GM21737 (cell line): ENCODE results near the gene OR10J4.
"Not testable (repeated sequence)": the region's sequence is repeated elsewhere in the genome, so short reads cannot be mapped to it uniquely, and the experiment has no call there.

Experiments used
- ATAC-seq: cut with Tn5 transposase; IDR thresholded peaks from one replicate; pipeline ENCODE4 v1.9.1; 2021; ENCODE audit warnings: mild to moderate bottlenecking, moderate library complexity; ENCODE audit not compliant: unreplicated experiment

The OR10J4 gene

DNA sequence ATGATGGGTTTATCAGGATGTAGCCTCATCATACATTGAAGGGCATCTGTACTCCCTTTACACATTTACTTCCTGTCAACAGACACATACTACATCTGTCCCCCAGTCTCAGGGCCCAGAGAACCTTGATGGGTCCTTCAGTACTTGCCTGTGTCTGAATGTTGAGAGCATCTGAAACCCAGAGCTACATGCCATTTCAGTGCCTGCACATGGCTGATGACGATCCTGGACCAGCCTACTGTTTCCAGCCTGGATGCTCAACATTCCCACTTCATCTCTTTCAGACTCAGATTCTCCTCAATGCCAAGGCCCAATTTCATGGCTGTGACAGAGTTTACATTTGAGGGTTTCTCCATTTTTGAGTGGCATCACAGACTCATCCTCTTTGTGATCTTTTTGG is at the start of gene OR10J4:
OR10J4 (plus strand) TSS at position 301 of the 400 bp plus-strand sequence.
- ATAC-seq: no peak

- ATAC-seq: no peak
These were observed 25.2 kb upstream of the OR10J4 start for GRCh38 chr1:159406821-159407220.

DNA sequence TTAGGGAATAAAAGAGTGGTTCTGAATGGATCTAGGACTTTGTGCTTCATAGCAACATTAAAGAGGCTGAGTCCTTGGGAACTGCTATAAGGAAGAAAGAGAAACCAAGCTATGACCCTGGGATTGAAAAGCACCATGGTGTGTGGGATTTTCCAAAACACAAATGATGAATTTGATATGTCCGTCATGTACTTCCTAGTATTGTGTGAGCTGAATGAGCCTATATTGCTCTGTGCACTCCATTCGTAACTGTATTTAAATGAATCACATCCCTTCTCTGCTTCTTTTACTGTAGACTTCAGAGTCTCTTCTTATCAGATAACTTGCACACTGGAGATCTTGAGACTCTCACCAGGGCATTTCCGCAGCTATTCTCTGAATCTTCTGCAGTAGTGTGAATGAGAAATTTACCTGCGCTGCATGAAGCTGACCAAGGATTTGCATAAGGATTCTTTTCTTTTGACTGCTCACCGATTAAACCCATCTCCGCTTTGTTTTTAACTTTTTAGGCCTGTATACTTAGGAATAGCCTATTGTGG is 23.1 kb upstream of the OR10J4 start:
- ATAC-seq: no peak

DNA sequence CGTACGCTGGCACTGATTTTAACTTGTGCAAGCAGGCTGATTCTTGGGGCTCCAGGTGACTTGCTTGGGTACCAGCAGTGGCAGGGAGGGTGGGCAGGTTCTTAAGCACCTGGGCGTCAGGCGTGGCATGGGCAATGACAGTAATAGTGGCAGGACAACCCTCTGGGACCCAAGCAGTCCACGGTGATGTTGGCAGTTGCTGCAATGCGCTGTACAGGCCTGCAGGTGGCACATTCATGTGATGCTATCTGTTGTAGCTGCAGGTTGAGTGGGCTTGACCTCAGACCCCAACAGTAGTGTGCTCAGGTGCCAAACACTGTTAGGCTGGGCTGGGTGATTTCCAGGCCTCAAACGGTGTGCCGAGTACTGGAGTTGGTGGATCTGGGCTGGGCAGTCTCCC is 10.2 kb upstream of the OR10J4 start:
- no peak for ATAC-seq

GRCh38 chr1:159428536-159428935 is 3.5 kb upstream of the OR10J4 start:
- no peak for ATAC-seq

GRCh38 chr1:159429074-159429861 is 2.7 kb upstream of the OR10J4 start:
- no peak for ATAC-seq

GRCh38 chr1:159430985-159431384 is 1.0 kb upstream of the OR10J4 start:
- ATAC-seq: no peak

- no peak for ATAC-seq
These were observed 4.5 kb downstream of the OR10J4 start for GRCh38 chr1:159436469-159436868.

GRCh38 chr1:159439422-159439821 is 7.4 kb downstream of the OR10J4 start, which contains the start of gene OR10J1:
Gene OR10J1, plus strand, starts transcription at chr1:159439722. Its CDS starts 70 bp downstream, at chr1:159439792.
- no peak for ATAC-seq

- ATAC-seq: no peak
These were observed 9.4 kb downstream of the OR10J4 start for GRCh38 chr1:159441360-159441759.

DNA sequence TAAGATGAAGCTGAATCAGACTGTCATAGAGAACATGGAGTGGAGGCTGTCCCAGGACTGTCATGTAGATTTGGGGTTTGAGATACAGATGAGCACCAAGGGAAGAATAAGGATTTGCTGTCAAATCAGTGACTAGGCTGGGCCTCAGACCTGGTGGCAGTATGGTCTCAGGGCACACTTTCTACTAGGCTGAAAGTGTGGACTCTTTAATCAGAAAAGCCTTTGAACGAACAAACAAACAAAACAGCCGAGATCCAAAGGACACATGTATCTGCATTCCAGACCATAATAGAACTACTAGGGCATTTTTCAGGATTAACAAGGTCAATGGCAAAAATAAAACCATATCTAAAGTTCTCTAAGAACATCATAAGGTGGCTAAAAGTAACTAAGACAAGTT is 10.4 kb downstream of the OR10J4 start:
- ATAC-seq: no peak

DNA sequence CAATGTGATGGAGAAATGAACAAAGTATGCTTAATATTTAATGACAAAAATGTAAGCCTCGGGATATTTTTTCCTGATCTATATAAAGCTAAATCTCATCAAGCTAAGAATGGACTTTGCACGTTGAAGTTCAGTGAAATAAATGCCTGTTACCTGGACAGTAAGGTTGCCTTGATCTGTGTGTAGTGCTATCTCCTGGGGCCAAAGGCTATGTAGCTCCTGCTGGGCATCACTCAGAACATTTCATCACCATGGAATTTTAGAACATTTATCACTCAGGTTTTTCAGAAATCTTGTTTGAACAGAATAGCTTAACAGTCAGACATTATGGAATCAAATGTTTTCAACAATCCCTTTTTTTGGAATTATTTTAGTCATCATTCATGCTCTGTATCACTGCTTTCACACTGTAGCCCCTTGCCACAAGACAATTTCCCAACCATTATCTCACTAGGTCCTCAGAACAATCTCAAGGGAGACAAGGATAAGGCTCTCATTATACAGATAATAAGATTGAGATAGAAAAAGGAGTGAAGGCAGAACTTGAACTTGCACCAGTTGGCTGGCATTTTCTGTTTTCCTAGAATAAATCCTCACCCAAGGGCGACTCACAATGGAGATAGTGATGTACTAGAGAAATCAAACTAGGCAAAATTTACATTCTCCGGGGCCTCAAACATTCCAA is 11.2 kb downstream of the OR10J4 start:
- ATAC-seq: no peak

GRCh38 chr1:159444511-159444910 is 12.5 kb downstream of the OR10J4 start:
- no peak for ATAC-seq

DNA sequence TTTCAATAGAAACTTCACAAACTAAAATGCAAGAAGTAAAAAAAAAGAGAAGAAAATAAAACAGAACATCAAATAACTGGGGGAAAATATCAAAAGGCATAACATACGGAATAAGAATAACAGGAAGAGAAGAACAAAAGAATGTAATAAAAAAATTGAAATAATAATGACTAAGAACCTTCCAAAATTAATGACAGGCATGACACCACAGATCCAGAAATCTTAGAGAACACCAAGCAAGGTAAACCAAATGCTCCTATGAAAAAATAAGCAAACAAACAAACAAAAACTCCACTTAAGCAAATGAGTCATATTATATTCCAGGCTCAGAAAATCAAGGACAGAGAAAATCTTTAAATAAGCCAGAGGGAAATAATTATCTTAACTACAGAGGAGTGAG is 16.2 kb downstream of the OR10J4 start:
- ATAC-seq: no peak

DNA sequence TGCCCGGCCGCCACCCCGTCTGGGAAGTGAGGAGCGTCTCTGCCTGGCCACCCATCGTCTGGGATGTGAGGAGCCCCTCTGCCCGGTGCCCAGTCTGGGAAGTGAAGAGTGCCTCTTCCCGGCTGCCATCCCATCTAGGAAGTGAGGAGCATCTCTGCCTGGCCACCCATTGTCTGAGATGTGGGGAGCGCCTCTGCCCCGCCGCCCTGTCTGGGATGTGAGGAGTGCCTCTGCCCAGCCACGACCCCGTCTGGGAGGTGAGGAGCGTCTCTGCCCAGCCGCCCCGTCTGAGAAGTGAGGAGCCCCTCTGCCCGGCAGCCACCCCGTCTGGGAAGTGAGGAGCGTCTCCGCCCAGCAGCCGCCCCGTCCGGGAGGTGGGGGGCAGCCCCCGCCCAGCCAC is 17.6 kb downstream of the OR10J4 start:
- not testable (repeated sequence) for ATAC-seq

GRCh38 chr1:159459551-159459950 is 27.5 kb downstream of the OR10J4 start:
- ATAC-seq: no peak

DNA sequence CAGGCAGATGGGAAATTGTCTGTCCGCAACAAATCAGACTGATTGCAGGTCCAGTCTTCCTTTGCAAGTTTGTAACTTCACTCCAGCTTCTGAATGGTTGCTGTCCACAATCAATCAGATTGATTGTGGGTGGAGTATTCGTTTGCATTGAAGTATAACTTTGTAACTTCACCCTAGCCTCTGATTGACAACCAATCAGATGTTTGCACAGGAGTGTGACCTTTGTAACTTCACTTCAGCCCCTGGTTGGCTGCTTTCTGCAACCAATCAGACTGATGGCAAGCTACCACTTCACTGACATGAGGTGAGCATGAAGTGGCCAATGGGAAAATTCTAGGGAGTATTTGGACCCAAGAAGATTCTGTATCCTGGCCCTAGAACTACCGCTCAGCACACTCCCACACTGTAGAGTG is 33.2 kb downstream of the OR10J4 start:
- ATAC-seq: no peak

- no peak for ATAC-seq
These were observed 36.3 kb downstream of the OR10J4 start for GRCh38 chr1:159468321-159468720.

DNA sequence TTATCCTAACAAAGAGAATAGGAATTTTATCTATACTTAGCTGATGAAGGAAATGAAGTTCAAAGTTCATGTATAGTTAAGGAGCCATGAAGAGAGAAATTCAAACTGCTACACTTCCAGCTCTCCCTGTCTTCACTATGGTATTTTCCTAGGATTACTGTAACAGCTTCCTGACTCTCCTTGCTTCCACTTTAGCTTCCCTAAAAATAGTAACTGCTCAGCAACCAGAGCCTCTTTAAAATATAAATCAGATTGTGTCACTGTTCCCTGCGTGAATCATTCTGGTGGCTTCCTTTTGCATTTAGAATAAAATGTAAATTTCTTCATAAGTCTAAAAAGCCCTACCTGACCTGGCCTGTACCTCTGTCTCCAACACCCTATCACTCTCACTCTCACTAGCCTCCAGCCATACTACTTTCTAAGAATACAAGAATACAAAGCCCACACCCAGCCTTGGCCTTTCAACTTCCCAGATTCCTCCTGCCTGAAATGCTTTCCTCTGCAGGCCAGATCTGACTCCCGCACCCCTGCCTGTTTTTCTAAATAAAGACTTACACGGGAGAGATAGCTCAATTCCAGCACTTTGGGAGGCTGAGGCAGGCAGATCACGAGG is 38.0 kb downstream of the OR10J4 start:
- no peak for ATAC-seq

DNA sequence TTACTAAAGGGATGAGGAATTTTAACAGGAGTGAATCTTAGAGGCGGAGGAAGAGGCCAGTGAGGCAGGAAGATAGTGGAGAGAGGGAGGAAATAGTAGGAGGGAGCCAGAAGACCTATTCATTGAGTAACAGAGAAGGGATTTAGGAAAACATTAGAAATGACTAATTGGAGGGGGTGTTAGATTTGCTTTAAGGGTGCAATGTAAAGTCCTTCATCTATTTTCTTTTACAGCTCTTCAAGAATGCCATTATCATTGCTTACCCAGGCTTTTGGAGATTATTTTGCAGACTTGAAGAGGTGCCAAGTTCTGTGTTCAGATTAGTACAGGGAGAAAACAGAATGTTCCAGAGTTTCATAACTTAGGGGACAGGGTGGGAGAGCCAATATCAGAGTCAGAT is 41.3 kb downstream of the OR10J4 start:
- no peak for ATAC-seq

DNA sequence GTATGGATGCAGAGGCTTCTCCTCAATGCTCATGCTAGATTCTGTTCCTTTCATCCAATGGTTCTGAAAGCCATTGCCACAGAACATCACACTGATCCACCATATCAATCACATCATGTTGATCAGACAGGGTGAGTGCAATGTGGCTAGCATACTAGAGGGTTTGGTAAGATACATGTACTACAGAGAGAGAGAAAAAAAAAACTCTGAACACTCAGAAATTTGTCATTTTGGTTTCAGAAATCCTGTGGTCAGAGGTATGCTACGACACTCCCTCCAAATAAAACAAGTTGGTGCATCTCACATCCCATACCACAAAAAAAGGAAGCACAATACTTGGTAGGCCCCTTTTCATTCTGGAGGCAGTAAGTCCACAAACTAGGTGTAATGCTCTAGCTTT is 42.9 kb downstream of the OR10J4 start:
- no peak for ATAC-seq
